SK-N-SH (cell line): ENCODE data around the gene STXBP6. TPM values are rescaled to one million over a fixed set of nuclear protein-coding genes. Genes with fewer than 3 reads are reported as not detected.

Experiments
- CTCF ChIA-PET: fragments of 300-600, 350-600 bp; formaldehyde crosslinking; extraction: SDS; loops from one replicate; lab custom pipeline; 2021; lab: Yijun Ruan, JAX
- POLR2A ChIA-PET: fragments of 350-600 bp; sonication (Branson Sonifier 250); formaldehyde crosslinking; extraction: SDS; loops from one replicate; lab custom pipeline; 2020; ENCODE audit warnings: antibody characterized with exemption, inconsistent platforms; lab: Yijun Ruan, JAX
- DNase-seq: peaks from one replicate; pipeline ENCODE4 v3.0.0; 2012
- H2AFZ ChIP-seq: fragments of 200-600 bp; sonication (generic); 2 replicates; pipeline ENCODE4 v1.8.1; 2016; ENCODE audit warnings: antibody characterized with exemption, mild to moderate bottlenecking, low read depth
- H3F3A ChIP-seq: fragments of 200-600 bp; sonication (generic); replicated peaks from 2 replicates; pipeline ENCODE3; 2016; ENCODE audit warnings: antibody characterized with exemption, mild to moderate bottlenecking; ENCODE audit not compliant: insufficient read depth
- H3K27ac ChIP-seq, 2 experiments: fragments of 200-500 bp in 1 of 2; fragments of 200-600 bp in 1 of 2; sonication (Bioruptor generic) in 1 of 2; sonication (generic), shearing (Covaris generic) in 1 of 2; 2 replicates each; pipeline versions ENCODE4 v1.5.1 to v1.6.1; 2014 to 2016; ENCODE audit warnings: low read depth in 2 of 2, inconsistent platforms in 1 of 2, low read length in 1 of 2, mild to moderate bottlenecking in 1 of 2, mixed read lengths in 1 of 2
- H3K27me3 ChIP-seq: fragments of 200-600 bp; sonication (generic), shearing (Covaris generic); 2 replicates; pipeline ENCODE4 v1.6.1; 2016; ENCODE audit warnings: mixed run types; ENCODE audit not compliant: insufficient read depth
- H3K36me3 ChIP-seq, 2 experiments: fragments of 200-500 bp in 1 of 2; fragments of 200-600 bp in 1 of 2; sonication (Bioruptor generic) in 1 of 2; sonication (generic) in 1 of 2; replicated peaks in 1 of 2; 2 replicates each; pipeline versions ENCODE3 to v1.5.1; 2014 to 2016; ENCODE audit warnings: low read length in 1 of 2, mild to moderate bottlenecking in 1 of 2; ENCODE audit not compliant: insufficient read depth in 2 of 2, control insufficient read depth in 1 of 2
- H3K4me1 ChIP-seq, 2 experiments: fragments of 200-500 bp in 1 of 2; fragments of 200-600 bp in 1 of 2; sonication (Bioruptor generic) in 1 of 2; sonication (generic), shearing (Covaris generic) in 1 of 2; 2 replicates each; pipeline versions ENCODE4 v1.5.1 to v1.6.1; 2014 to 2016; ENCODE audit warnings: low read depth in 1 of 2, low read length in 1 of 2, mixed run types in 1 of 2; ENCODE audit not compliant: insufficient read depth in 2 of 2, control insufficient read depth in 1 of 2
- H3K4me2 ChIP-seq: fragments of 200-600 bp; sonication (generic), shearing (Covaris generic); 2 replicates; pipeline ENCODE4 v1.6.1; 2017; ENCODE audit warnings: mixed run types
- H3K4me3 ChIP-seq, 2 experiments: fragments of 200-500 bp in 1 of 2; fragments of 200-600 bp in 1 of 2; sonication (Bioruptor generic) in 1 of 2; sonication (generic), shearing (Covaris generic) in 1 of 2; 2 replicates each; pipeline versions ENCODE4 v1.5.1 to v1.8.1; 2014 to 2016; ENCODE audit warnings: low read depth in 2 of 2, inconsistent platforms in 1 of 2, low read length in 1 of 2, mild to moderate bottlenecking in 1 of 2, mixed read lengths in 1 of 2, moderate library complexity in 1 of 2
- H3K79me2 ChIP-seq: fragments of 200-600 bp; sonication (generic); 2 replicates; pipeline ENCODE4 v1.8.1; 2017; ENCODE audit warnings: mild to moderate bottlenecking; ENCODE audit not compliant: insufficient read depth
- H3K9ac ChIP-seq: fragments of 200-600 bp; sonication (generic); 2 replicates; pipeline ENCODE4 v1.6.1; 2017; ENCODE audit warnings: mixed run types
- H3K9me2 ChIP-seq: fragments of 200-600 bp; sonication (generic); 2 replicates; pipeline ENCODE4 v1.6.1; 2017; ENCODE audit warnings: mixed run types
- H3K9me3 ChIP-seq: fragments of 200-600 bp; sonication (generic); 2 replicates; pipeline ENCODE4 v1.6.1; 2017; ENCODE audit warnings: mixed run types, mild to moderate bottlenecking, moderate library complexity
- H4K20me1 ChIP-seq: fragments of 200-600 bp; sonication (generic); 2 replicates; pipeline ENCODE4 v1.6.1; 2017; ENCODE audit warnings: mild to moderate bottlenecking, mixed run types; ENCODE audit not compliant: insufficient read depth
- CHD2 ChIP-seq: fragments of 150-350 bp; IDR thresholded peaks from 2 replicates; pipeline ENCODE4 v1.6.1; 2018; ENCODE audit warnings: low read length; ENCODE audit not compliant: partially characterized antibody
- EZH2phosphoT487 ChIP-seq: fragments of 200-600 bp; sonication (generic); IDR thresholded peaks from 2 replicates; pipeline ENCODE4 v1.6.1; 2017; ENCODE audit warnings: low read depth, mixed run types, mild to moderate bottlenecking, antibody characterized with exemption, moderate library complexity, borderline replicate concordance
- FOSL2 ChIP-seq: IDR thresholded peaks from 2 replicates; pipeline ENCODE4 v1.4.0; 2012; ENCODE audit warnings: low read depth, mild to moderate bottlenecking, moderate library complexity, borderline replicate concordance
- FOXJ3 ChIP-seq: sonication (generic); formaldehyde crosslinking; IDR thresholded peaks from 2 replicates; pipeline ENCODE4 v1.5.1; 2020; ENCODE audit warnings: mild to moderate bottlenecking, missing genetic modification reagents
- FOXM1 ChIP-seq: IDR thresholded peaks from 2 replicates; pipeline ENCODE4 v1.4.0; 2012; ENCODE audit warnings: low read depth, mild to moderate bottlenecking
- GABPA ChIP-seq: IDR thresholded peaks from 2 replicates; pipeline ENCODE4 v1.4.0; 2012; ENCODE audit warnings: low read depth, mild to moderate bottlenecking
- GATA2 ChIP-seq: sonication (generic); formaldehyde crosslinking; IDR thresholded peaks from 2 replicates; pipeline ENCODE4 v1.5.0; 2020; ENCODE audit warnings: mild to moderate bottlenecking, missing genetic modification reagents
- IRF3 ChIP-seq: fragments of 150-350 bp; IDR thresholded peaks from 2 replicates; pipeline ENCODE4 v1.6.1; 2016; ENCODE audit warnings: mild to moderate bottlenecking, low read depth, low read length
- JUND ChIP-seq: IDR thresholded peaks from 2 replicates; pipeline ENCODE4 v1.4.0; 2012
- MEF2A ChIP-seq: IDR thresholded peaks from 2 replicates; pipeline ENCODE4 v1.4.0; 2012; ENCODE audit warnings: low read depth, borderline replicate concordance
- POLR2AphosphoS5 ChIP-seq: IDR thresholded peaks from 2 replicates; pipeline ENCODE4 v1.6.1; 2012; ENCODE audit warnings: low read depth, low read length
- REST ChIP-seq: IDR thresholded peaks from 2 replicates; pipeline ENCODE4 v1.6.1; 2012; ENCODE audit warnings: mild to moderate bottlenecking, low read depth, low read length, moderate library complexity
- RFX5 ChIP-seq: IDR thresholded peaks from 2 replicates; pipeline ENCODE4 v1.6.1; 2012; ENCODE audit warnings: mild to moderate bottlenecking, improper control_type of control experiment, low read length
- RXRA ChIP-seq: IDR thresholded peaks from 2 replicates; pipeline ENCODE4 v1.4.0; 2012; ENCODE audit warnings: low read depth, mild to moderate bottlenecking, borderline replicate concordance
- SIN3A ChIP-seq: IDR thresholded peaks from 2 replicates; pipeline ENCODE4 v1.6.1; 2012; ENCODE audit warnings: low read depth, mild to moderate bottlenecking, low read length, moderate library complexity, borderline replicate concordance
- SMC3 ChIP-seq: IDR thresholded peaks from 2 replicates; pipeline ENCODE4 v1.6.1; 2012; ENCODE audit warnings: low read depth, low read length, improper control_type of control experiment
- TAF1 ChIP-seq: IDR thresholded peaks from 2 replicates; pipeline ENCODE4 v1.6.1; 2012; ENCODE audit warnings: low read depth, mild to moderate bottlenecking, low read length, moderate library complexity, borderline replicate concordance
- TEAD4 ChIP-seq: IDR thresholded peaks from 2 replicates; pipeline ENCODE4 v1.4.0; 2012; ENCODE audit warnings: mild to moderate bottlenecking, borderline replicate concordance; ENCODE audit not compliant: insufficient read depth
- USF1 ChIP-seq: IDR thresholded peaks from 2 replicates; pipeline ENCODE4 v1.4.0; 2012; ENCODE audit warnings: low read depth, borderline replicate concordance
- ZBTB33 ChIP-seq: IDR thresholded peaks from 2 replicates; pipeline ENCODE4 v1.4.0; 2012; ENCODE audit warnings: low read depth, borderline replicate concordance
- WGBS: methylation state at CpG from one replicate; pipeline ENCODE4 v1.1.6; 2017; ENCODE audit warnings: low lambda C conversion rate; 5-methylcytosine and 5-hydroxymethylcytosine counted together
- polyA plus RNA-seq, 3 experiments: library from polyadenylated mRNA; depleted of rRNA; stranded (reverse); fragments of >200 nt; gene quantifications; 2 replicates each; pipeline ENCODE4 v1.2.3, GENCODE V29; 2012

The STXBP6 gene
- polyA plus RNA-seq, 1 of the 3 experiments (the other 2 are of a cell fraction), result 0.16 TPM

GRCh38 chr14:24959791-24960331 is 90.1 kb downstream of the STXBP6 start (continued):
- TF ChIP-seq REST (no peak), MEF2A (no peak), RFX5 (no peak), FOSL2 (no peak), SIN3A (no peak), IRF3 (no peak), FOXJ3 (CRISPR knock-in tag) (no peak), TEAD4 (no peak)

GRCh38 chr14:24958271-24958670 is 91.7 kb downstream of the STXBP6 start:
- Histone ChIP-seq H3K9me2 (no peaks in the 10 kb centered on the region), H3K4me2 (no peak overlapping the region), H3K4me3 (no peak overlapping the region), H3K4me1 (no peaks in the 10 kb centered on the region), H2AFZ (no peak overlapping the region), H3K36me3 (no peaks in the 10 kb centered on the region), H3K27me3 (peaks cover 5% of the 10 kb centered on the region), H3K27ac (no peak overlapping the region), H3K79me2 (no peaks in the 10 kb centered on the region), H3F3A (no peaks in the 10 kb centered on the region), H3K9ac (no peak overlapping the region), H3K9me3 (no peaks in the 10 kb centered on the region), H4K20me1 (no peaks in the 10 kb centered on the region)
- DNase-seq, result no peak
- ChIA-PET POLR2A (no interaction called here), CTCF (no interaction called here)
- 0% methylated on average over 1 of the region's 1 CpG for WGBS
- TF ChIP-seq SIN3A, result no peak
- TF ChIP-seq FOXJ3 (CRISPR knock-in tag), result no peak
- TF ChIP-seq POLR2AphosphoS5, result no peak
- no peak for TF ChIP-seq MEF2A
- TF ChIP-seq FOXM1, result no peak
- TF ChIP-seq EZH2phosphoT487, result no peak
- TF ChIP-seq TAF1, result no peak
- TF ChIP-seq JUND, result no peak
- TF ChIP-seq ZBTB33, result no peak
- TF ChIP-seq USF1, result no peak
- TF ChIP-seq CHD2, result no peak
- TF ChIP-seq SMC3, result no peak
- TF ChIP-seq RXRA, result no peak
- no peak for TF ChIP-seq GATA2 (CRISPR knock-in tag)
- TF ChIP-seq GABPA, result no peak
